Sigmoid colon (tissue), 4 donors: ENCODE measurements around the gene GIPR.

Experiments used
- EP300 ChIP-seq, 4 donors: sonication (generic); formaldehyde crosslinking; IDR thresholded peaks; one replicate each; pipeline ENCODE4 v1.6.1; 2017; ENCODE audit warnings: antibody characterized with exemption in 4 of 4
- POLR2A ChIP-seq, 2 donors: fragments of 450-650 bp; IDR thresholded peaks; one replicate each; pipeline ENCODE4 v1.6.1; 2016; ENCODE audit warnings: antibody characterized with exemption in 2 of 2, mild to moderate bottlenecking in 2 of 2, moderate library complexity in 2 of 2
- POLR2AphosphoS5 ChIP-seq, 4 donors: sonication (generic); formaldehyde crosslinking; IDR thresholded peaks; one replicate each; pipeline ENCODE4 v1.6.1; 2017; ENCODE audit warnings: antibody characterized with exemption in 4 of 4
- TF ChIP-seq, protein P1 (sequence below), 4 experiments: fragments of 450-650 bp in 3 of 4; fragments of 200-600 bp in 1 of 4; IDR thresholded peaks; one replicate each; pipeline ENCODE4 v1.5.1; 2016 to 2019; ENCODE audit warnings: antibody characterized with exemption in 4 of 4, mild to moderate bottlenecking in 3 of 4, moderate library complexity in 2 of 4

DNA sequence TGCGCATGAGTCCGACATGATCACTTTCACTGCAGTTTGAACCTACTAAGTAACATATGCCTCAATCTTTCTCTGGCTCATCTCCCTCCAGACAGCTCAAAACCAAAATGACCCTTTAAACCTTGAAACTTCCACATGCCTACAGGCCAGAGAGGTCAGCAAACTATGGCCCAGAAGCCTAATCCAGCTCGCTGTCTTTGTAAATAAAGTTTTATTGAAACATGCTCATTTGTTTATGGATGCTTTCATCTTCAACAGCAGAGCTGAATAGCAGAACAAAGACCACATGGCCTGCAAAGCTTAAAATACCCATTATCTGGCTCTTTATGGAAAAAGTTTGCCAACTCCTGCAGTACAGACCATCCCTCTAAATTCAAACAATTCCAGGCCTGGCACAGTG, 47.1 kb downstream of the GIPR start:
- TF ChIP-seq, protein P1, sequence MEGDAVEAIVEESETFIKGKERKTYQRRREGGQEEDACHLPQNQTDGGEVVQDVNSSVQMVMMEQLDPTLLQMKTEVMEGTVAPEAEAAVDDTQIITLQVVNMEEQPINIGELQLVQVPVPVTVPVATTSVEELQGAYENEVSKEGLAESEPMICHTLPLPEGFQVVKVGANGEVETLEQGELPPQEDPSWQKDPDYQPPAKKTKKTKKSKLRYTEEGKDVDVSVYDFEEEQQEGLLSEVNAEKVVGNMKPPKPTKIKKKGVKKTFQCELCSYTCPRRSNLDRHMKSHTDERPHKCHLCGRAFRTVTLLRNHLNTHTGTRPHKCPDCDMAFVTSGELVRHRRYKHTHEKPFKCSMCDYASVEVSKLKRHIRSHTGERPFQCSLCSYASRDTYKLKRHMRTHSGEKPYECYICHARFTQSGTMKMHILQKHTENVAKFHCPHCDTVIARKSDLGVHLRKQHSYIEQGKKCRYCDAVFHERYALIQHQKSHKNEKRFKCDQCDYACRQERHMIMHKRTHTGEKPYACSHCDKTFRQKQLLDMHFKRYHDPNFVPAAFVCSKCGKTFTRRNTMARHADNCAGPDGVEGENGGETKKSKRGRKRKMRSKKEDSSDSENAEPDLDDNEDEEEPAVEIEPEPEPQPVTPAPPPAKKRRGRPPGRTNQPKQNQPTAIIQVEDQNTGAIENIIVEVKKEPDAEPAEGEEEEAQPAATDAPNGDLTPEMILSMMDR (IDR thresholded peaks at IDR 0.05), result no peak
- TF ChIP-seq POLR2AphosphoS5 (IDR thresholded peaks at IDR 0.05), result no peak
- TF ChIP-seq EP300 (IDR thresholded peaks at IDR 0.05), result no peak
- no peak for TF ChIP-seq POLR2A (IDR thresholded peaks at IDR 0.05)
